Raji (cell line): ENCODE measurements around the gene ZKSCAN4.

ENCODE experiments used
- POLR2A ChIP-seq: IDR thresholded peaks from 2 replicates; pipeline ENCODE4 v1.6.1; 2011; ENCODE audit warnings: low read depth, low read length, control low read depth; ENCODE audit not compliant: insufficient read depth

Gene ZKSCAN4

DNA sequence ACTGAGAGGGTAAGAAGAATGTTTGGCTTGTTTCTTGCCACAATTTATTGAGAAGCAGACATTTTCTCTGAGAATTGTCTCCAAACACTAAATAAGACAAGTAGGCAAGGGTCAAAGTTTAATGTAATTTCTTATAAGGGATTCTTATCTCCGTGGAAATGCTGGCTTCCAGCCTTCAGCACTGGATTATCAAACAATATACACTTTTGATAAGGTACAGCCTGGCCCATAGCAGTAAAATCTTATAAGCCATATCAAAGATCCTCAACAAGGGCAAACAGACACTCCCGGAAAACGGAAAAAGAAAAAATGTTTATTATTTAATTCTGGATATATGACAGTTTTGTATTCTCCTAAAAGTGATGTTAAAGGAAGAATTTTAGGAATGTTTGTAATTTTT is 45.5 kb downstream of the ZKSCAN4 start:
- TF ChIP-seq POLR2A: no peak

DNA sequence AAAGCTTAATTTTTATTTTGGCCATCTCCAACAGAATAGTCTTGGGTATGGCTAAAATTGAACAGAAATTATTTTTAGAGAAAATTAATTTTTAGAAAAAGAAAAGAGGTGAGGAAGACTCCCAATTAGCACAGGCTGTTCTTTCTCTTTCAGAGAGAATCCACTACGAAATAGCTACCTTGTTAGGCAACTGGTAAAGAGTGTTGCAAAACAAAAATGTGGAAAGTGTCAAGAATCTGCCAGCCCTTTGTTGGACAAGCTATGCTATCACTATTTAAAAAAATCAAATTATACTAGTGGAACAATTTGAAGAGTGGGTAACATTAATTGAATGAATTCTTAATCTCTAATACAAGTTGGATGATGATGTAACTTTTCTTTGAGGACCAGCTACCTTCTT is 46.2 kb downstream of the ZKSCAN4 start:
- no peak for TF ChIP-seq POLR2A

DNA sequence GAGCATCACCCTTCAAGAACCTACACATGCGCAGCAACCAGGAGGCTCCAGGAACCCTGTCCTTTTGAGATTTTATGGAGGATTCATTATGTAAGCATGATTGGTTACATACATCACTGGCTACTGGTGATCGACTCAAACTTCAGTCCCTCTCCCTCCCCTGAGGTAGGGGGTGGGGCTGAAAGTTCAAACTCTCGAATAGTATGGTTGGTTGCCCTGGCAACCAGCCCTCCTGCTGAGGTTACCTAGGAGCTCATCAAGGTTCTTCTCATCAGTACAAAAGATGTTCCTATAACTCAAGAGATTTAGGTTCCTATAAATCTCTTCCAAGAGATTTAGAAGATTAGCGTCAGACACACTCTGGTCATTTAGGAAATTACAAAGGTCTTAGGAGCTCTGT is 48.9 kb downstream of the ZKSCAN4 start:
- TF ChIP-seq POLR2A: no peak

DNA sequence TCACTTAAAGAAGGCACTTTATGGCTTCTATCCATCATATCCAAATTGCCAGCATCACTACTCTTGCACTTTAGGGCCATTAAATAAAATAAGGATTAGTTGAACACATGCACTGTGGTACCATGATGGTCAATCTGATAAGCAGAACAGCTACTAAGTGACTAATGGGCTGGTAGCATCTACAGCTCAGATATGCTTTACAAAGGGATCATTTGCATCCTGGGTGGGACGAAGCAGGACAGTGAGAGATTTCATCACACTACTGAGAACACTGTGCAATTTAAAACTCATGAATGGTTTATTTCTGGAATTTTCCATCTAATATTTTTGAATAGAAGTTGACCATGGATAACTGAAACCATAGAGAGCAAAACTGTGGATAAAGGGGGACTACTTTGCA is 52.0 kb downstream of the ZKSCAN4 start:
- no peak for TF ChIP-seq POLR2A
